ENCODE data around the gene TPRG1. TPM values are rescaled to one million over a fixed set of nuclear protein-coding genes. Genes with fewer than 3 reads are reported as not detected.

TPRG1 gene
- total and polyA plus RNA-seq, 2 of the 4 experiments (the other 2 are of a cell fraction): 0.17 TPM; not detected in 1

GRCh38 chr3:189316296-189317019 is 144.7 kb downstream of the TPRG1 start:
- no peak overlapping the region for H3K4me3 ChIP-seq (ENCODE audit: insufficient read depth, low read depth, low read length)
- intact Hi-C loops (cut with micrococcal nuclease) (no loop called here), dilution Hi-C loops (cut with HindIII; ENCODE audit: low sequenced_read_pairs, unreplicated experiment) (no loop called here), in situ Hi-C loops (cut with MboI; ENCODE audit: low sequenced_read_pairs) (no loop called here)
- H4K91ac ChIP-seq (ENCODE audit: insufficient read depth, low read depth, low read length): no peak overlapping the region
- peaks cover 2% of the 10 kb centered on the region; the same call in 1 of the 2 replicates for H3K27me3 ChIP-seq (ENCODE audit: control insufficient read depth, insufficient read depth, low read length)
- H3K9me1 ChIP-seq (ENCODE audit: insufficient read depth, low read length): no peaks in the 10 kb centered on the region
- H3K9me3 ChIP-seq (ENCODE audit: control insufficient read depth, insufficient read depth, low read length): no peaks in the 10 kb centered on the region
- no peaks in the 10 kb centered on the region for H3K4me1 ChIP-seq (ENCODE audit: control insufficient read depth, insufficient read depth, low read length)
- no peak overlapping the region for H3K27ac ChIP-seq (ENCODE audit: insufficient read depth, low read length)
- no peak for ATAC-seq (ENCODE audit: low read depth)
- no peak overlapping the region; the same call in 1 of the 2 replicates for H3K23ac ChIP-seq (ENCODE audit: low read depth, low read length)
- H4K8ac ChIP-seq (ENCODE audit: low read depth in 2 of 2, low read length in 2 of 2): no peak overlapping the region
- H4K20me1 ChIP-seq (ENCODE audit: insufficient read depth, low read length): no peaks in the 10 kb centered on the region
- H2AFZ ChIP-seq (replicated peaks; ENCODE audit: low read length, poor library complexity): no peak overlapping the region
- H3K18ac ChIP-seq (ENCODE audit: low read depth, low read length): no peak overlapping the region
- POLR2A ChIA-PET (ENCODE audit: unreplicated experiment): no interaction called here
- H3K79me1 ChIP-seq (ENCODE audit: low read depth in 1 of 2, low read length in 2 of 2): no peaks in the 10 kb centered on the region
- no peak overlapping the region for H3K4ac ChIP-seq (ENCODE audit: low read depth, low read length)
- H2BK120ac ChIP-seq (ENCODE audit: low read depth, low read length): no peak overlapping the region
- no peak overlapping the region for H2AK5ac ChIP-seq (ENCODE audit: low read depth, low read length)
- H3K36me3 ChIP-seq (ENCODE audit: control insufficient read depth, insufficient read depth, low read length): no peaks in the 10 kb centered on the region
- DNase-seq: no peak
- H4K5ac ChIP-seq (ENCODE audit: low read depth, low read length): no peak overlapping the region
- H3K14ac ChIP-seq (replicated peaks; ENCODE audit: low read depth, low read length): no peak overlapping the region
- H2BK15ac ChIP-seq (ENCODE audit: low read depth, low read length): no peak overlapping the region
- 80% methylated on average over 1 of the region's 6 CpGs; no CpG with 5 or more reads in 1 of the 2 experiments for WGBS, 2 experiments (ENCODE audit: extremely low coverage in 2 of 2, insufficient read length in 1 of 2)
- H3K4me2 ChIP-seq (ENCODE audit: low read depth, low read length): no peak overlapping the region
- CTCF ChIA-PET: no interaction called here
- H2BK5ac ChIP-seq (ENCODE audit: low read depth, low read length, poor library complexity, severe bottlenecking): no peak overlapping the region
- no peak overlapping the region for H3K9ac ChIP-seq (ENCODE audit: low read depth, low read length)
- TF ChIP-seq MAZ (IDR thresholded peaks at IDR 0.05; ENCODE audit: borderline replicate concordance, low read depth, low read length): no peak
- TF ChIP-seq NFE2L2 (IDR thresholded peaks at IDR 0.05; ENCODE audit: low read depth, low read length): no peak
- TF ChIP-seq RFX5 (IDR thresholded peaks at IDR 0.05; ENCODE audit: low read depth, low read length): no peak
- no peak for TF ChIP-seq CHD1 (IDR thresholded peaks at IDR 0.05; ENCODE audit: low read depth, low read length)
- no peak for TF ChIP-seq MXI1 (IDR thresholded peaks at IDR 0.05; ENCODE audit: borderline replicate concordance, low read depth, low read length)
- TF ChIP-seq CEBPB (IDR thresholded peaks at IDR 0.05; ENCODE audit: low read depth, low read length): no peak
- no peak for TF ChIP-seq ELK1 (IDR thresholded peaks at IDR 0.05; ENCODE audit: borderline replicate concordance, low read depth, low read length)
- no peak overlapping the region for H3K56ac ChIP-seq (ENCODE audit: extremely low read depth, insufficient read depth, low read length)
- no TSS peak for BruUV-seq (replicated peaks)
- no peak overlapping the region for H2AK9ac ChIP-seq (replicated peaks; ENCODE audit: low read depth, low read length, poor library complexity)
- H2BK20ac ChIP-seq (ENCODE audit: low read depth, low read length): no peak overlapping the region
